Neural cell (in vitro differentiated cells): ENCODE measurements around the gene OTUD3. TPM values are rescaled to one million over a fixed set of nuclear protein-coding genes. Genes with fewer than 3 reads are reported as not detected.

Experiments
- H2AFZ ChIP-seq: fragments of 200-600, 300-800 bp; sonication (generic), shearing (Covaris generic); 2 replicates; pipeline ENCODE4 v1.6.0; 2014; ENCODE audit warnings: low read depth, mild to moderate bottlenecking, antibody characterized with exemption, low read length, moderate library complexity
- H3F3A ChIP-seq: fragments of 200-600 bp; shearing (Covaris generic); 2 replicates; pipeline ENCODE4 v1.6.1; 2016; ENCODE audit warnings: mild to moderate bottlenecking, moderate library complexity, mixed read lengths, antibody characterized with exemption, low read length; ENCODE audit not compliant: insufficient read depth, poor library complexity, severe bottlenecking
- H3K27ac ChIP-seq: fragments of 200-600, 300-800 bp; sonication (generic), shearing (Covaris generic); 2 replicates; pipeline ENCODE4 v1.5.1; 2014; ENCODE audit warnings: mild to moderate bottlenecking, low read length, moderate library complexity
- H3K27me3 ChIP-seq: fragments of 300-800, 200-600 bp; sonication (generic), shearing (Covaris generic); 2 replicates; pipeline ENCODE4 v1.6.0; 2014; ENCODE audit warnings: mild to moderate bottlenecking, low read depth, low read length, moderate library complexity; ENCODE audit not compliant: insufficient read depth
- H3K36me3 ChIP-seq: fragments of 300-800, 200-600 bp; sonication (generic), shearing (Covaris generic); 2 replicates; pipeline ENCODE4 v1.5.1; 2014; ENCODE audit warnings: mild to moderate bottlenecking, antibody characterized with exemption, low read length, moderate library complexity; ENCODE audit not compliant: insufficient read depth
- H3K4me2 ChIP-seq: fragments of 300-800, 200-600 bp; sonication (generic), shearing (Covaris generic); 2 replicates; pipeline ENCODE4 v1.6.0; 2014; ENCODE audit warnings: mild to moderate bottlenecking, low read length
- H3K4me3 ChIP-seq: fragments of 300-800, 200-600 bp; sonication (generic), shearing (Covaris generic); 2 replicates; pipeline ENCODE4 v1.5.1; 2014; ENCODE audit warnings: mild to moderate bottlenecking, low read length, moderate library complexity
- H3K79me2 ChIP-seq: fragments of 200-600 bp; shearing (Covaris generic); replicated peaks from 2 replicates; pipeline ENCODE4 v1.6.0; 2014; ENCODE audit warnings: mild to moderate bottlenecking, low read length, moderate library complexity; ENCODE audit not compliant: insufficient read depth
- H3K9ac ChIP-seq: fragments of 300-800, 200-600 bp; sonication (generic), shearing (Covaris generic); 2 replicates; pipeline ENCODE4 v1.6.1; 2016; ENCODE audit warnings: mild to moderate bottlenecking, low read length, mixed read lengths
- H3K9me2 ChIP-seq: fragments of 200-600 bp; shearing (Covaris generic); 2 replicates; pipeline ENCODE4 v1.6.1; 2016; ENCODE audit warnings: mild to moderate bottlenecking, low read length, mixed read lengths; ENCODE audit not compliant: insufficient read depth
- H3K9me3 ChIP-seq: fragments of 200-600, 300-800 bp; sonication (generic), shearing (Covaris generic); 2 replicates; pipeline ENCODE4 v1.6.1; 2016; ENCODE audit warnings: mild to moderate bottlenecking, mixed run types, low read length, moderate library complexity, mixed read lengths
- H4K20me1 ChIP-seq: fragments of 200-600 bp; shearing (Covaris generic); 2 replicates; pipeline ENCODE4 v1.6.1; 2016; ENCODE audit warnings: mild to moderate bottlenecking, mixed run types; ENCODE audit not compliant: insufficient read depth
- CTCF ChIP-seq: fragments of 450-650 bp; IDR thresholded peaks from 2 replicates; pipeline ENCODE4 v1.5.1; 2014; ENCODE audit warnings: antibody characterized with exemption, mild to moderate bottlenecking, moderate library complexity; ENCODE audit not compliant: poor library complexity, severe bottlenecking
- EP300 ChIP-seq: fragments of 450-650 bp; conservative IDR thresholded peaks from 2 replicates; pipeline ENCODE4 v1.6.1; 2014; ENCODE audit warnings: antibody characterized with exemption, mild to moderate bottlenecking, moderate library complexity; ENCODE audit not compliant: poor library complexity, severe bottlenecking
- EZH2 ChIP-seq: fragments of 200-600, 300-800 bp; shearing (Covaris generic), sonication (generic); IDR thresholded peaks from 2 replicates; pipeline ENCODE4 v1.6.1; 2014; ENCODE audit warnings: antibody characterized with exemption, low read length, borderline replicate concordance, mild to moderate bottlenecking; ENCODE audit not compliant: insufficient read depth, poor library complexity, severe bottlenecking
- MXI1 ChIP-seq: fragments of 450-650 bp; conservative IDR thresholded peaks from 2 replicates; pipeline ENCODE4 v1.6.1; 2014; ENCODE audit warnings: antibody characterized with exemption, mild to moderate bottlenecking; ENCODE audit not compliant: poor library complexity, severe bottlenecking
- POLR2AphosphoS5 ChIP-seq: IDR thresholded peaks from 2 replicates; pipeline ENCODE4 v1.6.1; 2012
- RAD21 ChIP-seq: fragments of 450-650 bp; conservative IDR thresholded peaks from 2 replicates; pipeline ENCODE4 v1.6.1; 2014; ENCODE audit warnings: antibody characterized with exemption, mild to moderate bottlenecking, moderate library complexity
- REST ChIP-seq: IDR thresholded peaks from 2 replicates; pipeline ENCODE4 v1.6.1; 2012; ENCODE audit warnings: borderline replicate concordance
- SMC3 ChIP-seq: fragments of 450-650 bp; conservative IDR thresholded peaks from 2 replicates; pipeline ENCODE4 v1.6.1; 2014; ENCODE audit warnings: antibody characterized with exemption, mild to moderate bottlenecking, moderate library complexity; ENCODE audit not compliant: poor library complexity
- TAF1 ChIP-seq: IDR thresholded peaks from 2 replicates; pipeline ENCODE4 v1.6.1; 2012; ENCODE audit warnings: low read depth
- polyA plus RNA-seq: library from polyadenylated mRNA; depleted of rRNA; stranded (reverse); fragments of >200 nt; gene quantifications from 2 replicates; pipeline ENCODE4 v1.2.3, GENCODE V29; 2014

OTUD3 gene
- polyA plus RNA-seq, 1 donor from 2014 or later = 24.0 TPM

- Histone ChIP-seq H4K20me1 (no peaks in the 10 kb centered on the region), H3K4me3 (no peak overlapping the region), H3K9me2 (no peaks in the 10 kb centered on the region), H3K27me3 (no peaks in the 10 kb centered on the region), H3K79me2 (no peaks in the 10 kb centered on the region), H3F3A (no peaks in the 10 kb centered on the region), H3K27ac (no peak overlapping the region), H2AFZ (no peak overlapping the region), H3K36me3 (no peaks in the 10 kb centered on the region), H3K9me3 (no peaks in the 10 kb centered on the region), H3K9ac (no peak overlapping the region), H3K4me2 (no peak overlapping the region)
- TF ChIP-seq RAD21 (peak; percentile 99), EP300 (no peak), CTCF (peak; percentile 97), SMC3 (peak; percentile 99)
These were observed 35.9 kb downstream of the OTUD3 start for GRCh38 chr1:19918057-19918456.

GRCh38 chr1:19920132-19920710 lies 38.0 kb downstream of the OTUD3 start:
- Histone ChIP-seq H3K79me2 (no peaks in the 10 kb centered on the region), H3K4me3 (no peak overlapping the region)

More at GRCh38 chr1:19920132-19920710, 38.0 kb downstream of the OTUD3 start:
- Histone ChIP-seq H3K36me3 (no peaks in the 10 kb centered on the region), H4K20me1 (no peaks in the 10 kb centered on the region), H3K27me3 (no peaks in the 10 kb centered on the region), H3K9ac (no peak overlapping the region), H3K4me2 (no peak overlapping the region), H3K27ac (no peak overlapping the region), H3K9me2 (no peaks in the 10 kb centered on the region), H3K9me3 (no peaks in the 10 kb centered on the region), H2AFZ (no peak overlapping the region), H3F3A (no peaks in the 10 kb centered on the region)
- TF ChIP-seq CTCF = no peak
- no peak for TF ChIP-seq TAF1
- no peak for TF ChIP-seq EZH2
- no peak for TF ChIP-seq EP300
- no peak for TF ChIP-seq REST
- no peak for TF ChIP-seq MXI1
- no peak for TF ChIP-seq RAD21
- no peak for TF ChIP-seq POLR2AphosphoS5
- TF ChIP-seq SMC3 = no peak
